LNCAP (cell line): ENCODE measurements around the gene SEC24D.

ENCODE experiments used
- TF ChIP-seq, protein P1 (sequence below): fragments of 450-650 bp; IDR thresholded peaks from 2 replicates; pipeline ENCODE4 v1.5.1; 2017; ENCODE audit warnings: mild to moderate bottlenecking

SEC24D gene

GRCh38 chr4:118739022-118739713, 96.8 kb downstream of the SEC24D start:
- TF ChIP-seq, protein P1, sequence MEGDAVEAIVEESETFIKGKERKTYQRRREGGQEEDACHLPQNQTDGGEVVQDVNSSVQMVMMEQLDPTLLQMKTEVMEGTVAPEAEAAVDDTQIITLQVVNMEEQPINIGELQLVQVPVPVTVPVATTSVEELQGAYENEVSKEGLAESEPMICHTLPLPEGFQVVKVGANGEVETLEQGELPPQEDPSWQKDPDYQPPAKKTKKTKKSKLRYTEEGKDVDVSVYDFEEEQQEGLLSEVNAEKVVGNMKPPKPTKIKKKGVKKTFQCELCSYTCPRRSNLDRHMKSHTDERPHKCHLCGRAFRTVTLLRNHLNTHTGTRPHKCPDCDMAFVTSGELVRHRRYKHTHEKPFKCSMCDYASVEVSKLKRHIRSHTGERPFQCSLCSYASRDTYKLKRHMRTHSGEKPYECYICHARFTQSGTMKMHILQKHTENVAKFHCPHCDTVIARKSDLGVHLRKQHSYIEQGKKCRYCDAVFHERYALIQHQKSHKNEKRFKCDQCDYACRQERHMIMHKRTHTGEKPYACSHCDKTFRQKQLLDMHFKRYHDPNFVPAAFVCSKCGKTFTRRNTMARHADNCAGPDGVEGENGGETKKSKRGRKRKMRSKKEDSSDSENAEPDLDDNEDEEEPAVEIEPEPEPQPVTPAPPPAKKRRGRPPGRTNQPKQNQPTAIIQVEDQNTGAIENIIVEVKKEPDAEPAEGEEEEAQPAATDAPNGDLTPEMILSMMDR, result no peak

DNA sequence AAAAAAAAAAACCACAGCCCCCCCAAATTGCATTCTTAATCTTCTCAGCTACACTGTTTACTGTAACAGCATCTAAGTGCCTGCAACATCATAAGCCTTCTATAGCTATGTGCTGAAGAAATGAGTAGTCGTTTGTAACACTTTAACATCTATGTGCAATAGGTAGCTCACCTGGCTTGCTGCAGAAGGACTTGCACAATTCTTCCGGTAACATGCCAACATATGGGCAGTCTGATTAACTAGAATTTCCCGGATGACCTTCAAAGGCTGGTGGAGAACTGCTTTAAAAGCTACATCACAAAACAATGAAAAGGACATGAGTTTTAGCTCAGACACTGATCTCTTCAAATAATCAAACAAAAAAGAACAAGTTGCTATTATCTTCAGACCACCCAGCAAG, 97.8 kb downstream of the SEC24D start:
- TF ChIP-seq, protein P1, result no peak

DNA sequence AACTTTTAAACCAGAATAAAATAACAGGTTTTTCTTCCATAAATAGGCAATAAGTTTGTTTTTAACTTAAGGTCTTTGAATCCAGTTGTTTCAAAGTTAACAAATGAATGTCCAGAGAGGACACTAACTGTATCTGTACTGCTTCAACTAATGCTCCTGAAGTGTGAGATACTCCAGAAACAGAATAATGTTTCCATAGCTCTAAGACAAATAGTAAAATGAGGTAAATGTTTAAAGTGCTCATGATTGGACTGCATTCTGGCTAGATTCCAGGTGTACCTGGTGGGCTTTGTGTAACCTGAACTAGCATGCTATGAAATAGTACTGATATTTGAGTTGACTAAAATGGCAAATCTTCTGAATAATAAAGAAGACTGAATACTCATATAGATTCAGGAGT, 99.0 kb downstream of the SEC24D start:
- TF ChIP-seq, protein P1, result no peak

DNA sequence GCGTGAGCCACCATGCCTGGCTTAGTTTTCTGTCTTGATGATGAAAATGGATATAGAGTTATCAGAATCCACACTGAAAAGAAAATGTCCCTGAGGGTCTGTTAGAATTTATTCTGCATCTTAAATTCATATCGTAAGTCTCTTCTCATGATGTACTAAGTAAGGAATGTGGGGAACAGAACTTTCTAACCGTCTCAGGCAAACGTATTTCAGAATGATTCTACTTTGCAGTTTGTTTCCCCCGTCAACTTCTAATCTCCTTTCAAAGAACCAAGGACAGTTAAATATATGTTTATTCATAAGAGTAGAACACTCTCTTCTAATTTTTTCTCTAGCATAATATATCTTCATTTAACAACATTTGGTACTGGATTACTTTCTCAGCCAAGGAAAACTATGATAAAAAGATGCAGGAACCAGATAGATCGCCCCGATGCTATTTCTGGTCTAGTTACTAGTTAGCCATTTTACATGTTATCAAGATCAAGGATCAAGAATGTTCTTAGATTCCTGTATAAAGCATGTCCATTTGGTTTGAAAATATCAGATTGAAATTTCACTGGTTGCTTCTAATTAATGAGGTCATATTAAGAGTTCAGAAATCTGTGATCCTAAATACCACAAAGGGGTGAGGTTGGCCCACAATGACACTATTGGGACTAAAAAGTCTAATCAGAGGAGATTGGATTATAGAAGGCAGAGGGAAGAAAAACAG, 101.3 kb downstream of the SEC24D start:
- TF ChIP-seq, protein P1, result no peak

GRCh38 chr4:118732591-118733330, 103.2 kb downstream of the SEC24D start:
- TF ChIP-seq, protein P1, result no peak

DNA sequence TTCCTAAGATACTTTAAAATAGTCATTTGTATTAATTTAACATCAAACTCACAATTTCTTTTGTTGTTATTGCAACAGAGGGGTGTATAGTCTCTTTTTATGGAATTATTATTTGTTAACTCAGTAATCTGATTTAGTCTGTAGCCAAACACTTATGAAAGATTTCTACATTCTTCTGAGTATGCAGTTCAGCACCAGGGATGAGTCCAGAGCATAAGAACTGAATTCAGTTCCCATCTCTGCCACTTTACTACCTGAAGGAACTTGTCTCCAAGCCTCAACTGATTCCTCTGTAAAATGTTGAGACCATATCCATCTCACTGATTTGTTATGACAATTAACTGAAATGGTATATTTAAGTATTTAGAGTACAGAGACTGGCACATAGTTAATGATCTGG, 105.2 kb downstream of the SEC24D start:
- TF ChIP-seq, protein P1, result no peak

DNA sequence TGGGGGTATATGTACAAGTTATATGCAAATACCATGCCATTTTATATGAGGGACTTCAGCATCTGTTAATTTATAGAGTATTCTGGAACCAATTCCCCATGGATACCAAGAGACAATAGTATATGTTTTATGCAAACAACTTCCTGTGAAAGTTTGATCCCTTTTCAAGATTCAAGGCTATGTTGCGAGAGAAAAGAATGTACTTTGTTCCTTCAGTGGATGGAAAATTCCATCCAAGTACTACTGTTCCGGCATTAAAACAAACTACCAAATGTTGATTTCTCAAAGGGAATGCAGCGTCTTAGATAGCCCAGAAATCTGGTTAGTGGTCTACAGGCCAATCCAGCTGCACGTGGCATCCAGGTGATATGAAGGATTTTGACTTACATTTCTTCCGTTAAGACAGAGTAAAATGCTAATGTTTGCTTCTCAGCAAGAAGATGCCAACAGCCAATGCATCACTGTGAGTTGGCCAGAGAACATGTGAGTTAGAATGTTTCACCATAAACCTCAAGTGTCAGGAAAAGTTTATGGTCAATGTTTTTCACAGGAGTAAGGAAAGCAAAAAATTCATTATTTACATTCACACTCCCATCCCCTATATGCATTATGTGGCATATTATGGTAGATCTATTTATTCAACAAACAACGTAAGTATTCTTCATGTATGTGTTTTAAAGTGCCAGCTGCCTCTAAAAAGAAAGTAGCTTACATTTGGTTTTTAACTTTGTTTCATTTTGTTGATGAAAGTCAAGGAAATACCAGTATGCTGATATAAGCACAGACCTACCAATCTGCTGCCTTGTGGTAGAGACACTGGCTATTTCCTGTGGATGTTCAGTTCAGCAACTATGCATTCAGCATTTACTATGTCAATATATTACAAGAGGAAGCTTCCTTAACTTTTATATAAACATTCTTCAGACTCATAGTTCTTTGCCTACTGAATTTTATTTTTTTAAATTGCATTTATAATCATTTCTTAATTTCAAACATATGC, 106.3 kb downstream of the SEC24D start:
- TF ChIP-seq, protein P1, result no peak
